Hematopoietic multipotent progenitor cell treated with erythropoietin and hydrocortisone succinate and interleukin-3 and kit ligand, for 4 days (in vitro differentiated cells): ENCODE results near the gene ADAMTSL3.

Experiments
- DNase-seq: peaks from one replicate; pipeline ENCODE4 v3.0.0-alpha.2; 2015

The ADAMTSL3 gene

GRCh38 chr15:83837945-83838571, 184.1 kb downstream of the ADAMTSL3 start:
- DNase-seq: peak; percentile 63

GRCh38 chr15:83838763-83839162, 184.8 kb downstream of the ADAMTSL3 start:
- no peak for DNase-seq

- no peak for DNase-seq
Observed at GRCh38 chr15:83842281-83842680, 188.4 kb downstream of the ADAMTSL3 start.

GRCh38 chr15:83843471-83843871, 189.5 kb downstream of the ADAMTSL3 start:
- DNase-seq: no peak

- DNase-seq: no peak
Observed at GRCh38 chr15:83844742-83845141, 190.8 kb downstream of the ADAMTSL3 start.

- no peak for DNase-seq
Observed at GRCh38 chr15:83845230-83845629, 191.3 kb downstream of the ADAMTSL3 start.

GRCh38 chr15:83846847-83847246, 192.9 kb downstream of the ADAMTSL3 start:
- DNase-seq: peak; percentile 7

- DNase-seq: no peak
Observed at GRCh38 chr15:83848315-83849050, 194.6 kb downstream of the ADAMTSL3 start.

GRCh38 chr15:83850015-83850414, 196.1 kb downstream of the ADAMTSL3 start:
- DNase-seq: no peak

GRCh38 chr15:83850501-83851245, 196.8 kb downstream of the ADAMTSL3 start:
- DNase-seq: no peak

GRCh38 chr15:83853232-83853631, 199.3 kb downstream of the ADAMTSL3 start:
- DNase-seq: no peak

GRCh38 chr15:83854321-83854720, 200.4 kb downstream of the ADAMTSL3 start:
- no peak for DNase-seq

- DNase-seq: no peak
Observed at GRCh38 chr15:83854950-83855707, 201.2 kb downstream of the ADAMTSL3 start.

GRCh38 chr15:83855956-83856355, 202.0 kb downstream of the ADAMTSL3 start:
- DNase-seq: no peak

GRCh38 chr15:83858820-83859505, 205.0 kb downstream of the ADAMTSL3 start:
- no peak for DNase-seq

GRCh38 chr15:83866692-83867091, 212.8 kb downstream of the ADAMTSL3 start:
- DNase-seq: no peak

GRCh38 chr15:83869341-83869740, 215.4 kb downstream of the ADAMTSL3 start:
- no peak for DNase-seq

GRCh38 chr15:83871808-83872559, 218.1 kb downstream of the ADAMTSL3 start:
- DNase-seq: peak; percentile 64

GRCh38 chr15:83873966-83874365, 220.0 kb downstream of the ADAMTSL3 start:
- no peak for DNase-seq

GRCh38 chr15:83880529-83880928, 226.6 kb downstream of the ADAMTSL3 start:
- DNase-seq: no peak

- DNase-seq: no peak
Observed at GRCh38 chr15:83881156-83881555, 227.2 kb downstream of the ADAMTSL3 start.

- no peak for DNase-seq
Observed at GRCh38 chr15:83886321-83886720, 232.4 kb downstream of the ADAMTSL3 start.
